ENCODE data around the gene NRG2. TPM values are rescaled to one million over a fixed set of nuclear protein-coding genes. Genes with fewer than 3 reads are reported as not detected.

NRG2 gene
- total and polyA plus RNA-seq, 2 of the 8 experiments (the other 6 are each of a cell fraction or from before 2014, with no cell fraction given): 0.27 to 0.54 TPM

GRCh38 chr5:139954022-139954421, 89.1 kb downstream of the NRG2 start:
- Histone ChIP-seq H2BK12ac (ENCODE audit: low read depth, low read length) (no peak overlapping the region; the same call in 1 of the 2 replicates), H3K4ac (replicated peaks; ENCODE audit: insufficient read length, low read depth, low read length) (no peak overlapping the region), H3K27me3 (replicated peaks in 1 of 4; ENCODE audit: control insufficient read depth in 3 of 4, extremely low read depth in 1 of 4, insufficient read depth in 3 of 4, low read length in 3 of 4) (no peaks in the 10 kb centered on the region; a peak in 1 of 7 replicates), H3K18ac (ENCODE audit: extremely low read depth, low read length) (no peak overlapping the region), H3K79me2 (ENCODE audit: control insufficient read depth in 1 of 2, insufficient read depth in 2 of 2, low read length in 2 of 2) (no peaks in the 10 kb centered on the region), H2AK5ac (ENCODE audit: low read depth, low read length) (no peak overlapping the region), H3K23ac (ENCODE audit: insufficient read length) (no peak overlapping the region), H3K9ac (replicated peaks in 1 of 4; ENCODE audit: extremely low read depth in 1 of 4, low read depth in 3 of 4, low read length in 3 of 4) (no peak overlapping the region), H3K36me3 (ENCODE audit: control insufficient read depth in 2 of 4, insufficient read depth in 4 of 4, low read length in 3 of 4) (no peaks in the 10 kb centered on the region), H2BK5ac (ENCODE audit: low read depth, low read length) (no peak overlapping the region), H3K4me3 (ENCODE audit: extremely low read depth in 1 of 4, insufficient read depth in 2 of 4, low read depth in 3 of 4, low read length in 4 of 4) (no peak overlapping the region), H2BK120ac (replicated peaks; ENCODE audit: low read depth, low read length) (no peak overlapping the region), H3K14ac (ENCODE audit: insufficient read length) (no peak overlapping the region), H3K79me1 (ENCODE audit: low read depth, low read length) (no peaks in the 10 kb centered on the region), H2AFZ (ENCODE audit: low read length) (no peak overlapping the region), H4K20me1 (replicated peaks in 1 of 2; ENCODE audit: control insufficient read depth in 1 of 2, insufficient read depth in 2 of 2, low read length in 2 of 2) (no peaks in the 10 kb centered on the region), H2BK15ac (ENCODE audit: low read length) (no peak overlapping the region), H4K8ac (ENCODE audit: extremely low read depth, insufficient read depth, low read length) (no peak overlapping the region), H4K91ac (replicated peaks; ENCODE audit: insufficient read length, low read length) (no peak overlapping the region), H3K23me2 (ENCODE audit: low read depth, low read length) (peaks cover 3% of the 10 kb centered on the region; the same call in 1 of the 2 replicates), H2BK20ac (ENCODE audit: low read length) (no peak overlapping the region), H3K56ac (replicated peaks; ENCODE audit: insufficient read length, low read depth, low read length) (no peak overlapping the region), H3K4me1 (replicated peaks in 1 of 4; ENCODE audit: control insufficient read depth in 3 of 4, insufficient read depth in 4 of 4, low read length in 3 of 4) (peaks cover 2 to 19% (median 7%) of the 10 kb centered on the region in 4 experiments; a peak in 6 of 7 replicates), H3K9me3 (ENCODE audit: insufficient read depth in 2 of 2, low read depth in 1 of 2, low read length in 1 of 2) (no peaks in the 10 kb centered on the region), H3K4me2 (ENCODE audit: insufficient read depth in 1 of 2, low read depth in 2 of 2, low read length in 2 of 2) (no peak overlapping the region), H3K27ac (ENCODE audit: low read depth, low read length) (no peak overlapping the region), H4K5ac (ENCODE audit: insufficient read length, low read depth, low read length) (no peak overlapping the region)
- CTCF ChIA-PET (ENCODE audit: partially characterized antibody): interaction anchor here (2.4 to 11.6 kb wide), 2 partner anchors 15 to 82 kb away, joined by 13 to 156 read pairs; no protein-coding TSS in a partner anchor
- 83% methylated on average over 6 of the region's 7 CpGs; no CpG with 5 or more reads in 1 of the 2 experiments for WGBS, 2 experiments (ENCODE audit: extremely low coverage in 1 of 2, insufficient coverage in 1 of 2, insufficient read length in 1 of 2, insufficient replicate concordance in 2 of 2, low coverage in 1 of 2, low lambda C conversion rate in 2 of 2, missing lambda C conversion rate in 1 of 2)
- POLR2A ChIA-PET (ENCODE audit: partially characterized antibody): no interaction called here
- DNase-seq (ENCODE audit: low read depth in 1 of 2, low spot score in 2 of 2) (no peak), FAIRE-seq (no peak)
- no peak for TF ChIP-seq ZNF274 (IDR thresholded peaks at IDR 0.05; ENCODE audit: borderline replicate concordance, extremely low read depth, low read length)

All from H1 (cell line).